ENCODE data around the gene AIP.

DNA sequence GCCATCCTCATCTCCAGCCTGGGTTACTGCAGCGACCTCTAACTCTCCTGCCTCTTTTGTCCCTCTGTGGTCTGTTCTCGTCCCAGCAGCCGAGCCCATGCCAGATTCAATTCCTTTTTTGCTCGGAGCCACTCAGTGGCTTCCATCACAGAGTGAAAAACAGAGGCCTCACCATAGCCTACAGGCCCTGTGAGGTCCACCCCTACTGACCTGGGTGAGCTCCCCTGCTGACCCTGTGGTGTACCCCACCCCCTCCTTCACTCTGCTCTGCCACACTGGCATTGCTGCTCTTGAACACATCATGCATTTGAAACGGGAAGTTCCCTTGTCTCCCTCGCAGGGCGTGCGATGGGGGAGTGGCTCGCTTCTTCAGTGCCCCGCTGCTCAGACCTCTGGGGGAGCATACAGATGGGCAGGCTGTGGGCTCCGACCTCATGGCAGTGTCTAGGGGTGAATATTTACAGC lies 2.1 kb downstream of the AIP start:
- TF ChIP-seq, protein P1, sequence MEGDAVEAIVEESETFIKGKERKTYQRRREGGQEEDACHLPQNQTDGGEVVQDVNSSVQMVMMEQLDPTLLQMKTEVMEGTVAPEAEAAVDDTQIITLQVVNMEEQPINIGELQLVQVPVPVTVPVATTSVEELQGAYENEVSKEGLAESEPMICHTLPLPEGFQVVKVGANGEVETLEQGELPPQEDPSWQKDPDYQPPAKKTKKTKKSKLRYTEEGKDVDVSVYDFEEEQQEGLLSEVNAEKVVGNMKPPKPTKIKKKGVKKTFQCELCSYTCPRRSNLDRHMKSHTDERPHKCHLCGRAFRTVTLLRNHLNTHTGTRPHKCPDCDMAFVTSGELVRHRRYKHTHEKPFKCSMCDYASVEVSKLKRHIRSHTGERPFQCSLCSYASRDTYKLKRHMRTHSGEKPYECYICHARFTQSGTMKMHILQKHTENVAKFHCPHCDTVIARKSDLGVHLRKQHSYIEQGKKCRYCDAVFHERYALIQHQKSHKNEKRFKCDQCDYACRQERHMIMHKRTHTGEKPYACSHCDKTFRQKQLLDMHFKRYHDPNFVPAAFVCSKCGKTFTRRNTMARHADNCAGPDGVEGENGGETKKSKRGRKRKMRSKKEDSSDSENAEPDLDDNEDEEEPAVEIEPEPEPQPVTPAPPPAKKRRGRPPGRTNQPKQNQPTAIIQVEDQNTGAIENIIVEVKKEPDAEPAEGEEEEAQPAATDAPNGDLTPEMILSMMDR (IDR thresholded peaks at IDR 0.05) = no peak
- no peak for TF ChIP-seq POLR2A (IDR thresholded peaks at IDR 0.05)

Measured in ovary (tissue), 3 donors.